ENCODE data around the gene HMX2.

DNA sequence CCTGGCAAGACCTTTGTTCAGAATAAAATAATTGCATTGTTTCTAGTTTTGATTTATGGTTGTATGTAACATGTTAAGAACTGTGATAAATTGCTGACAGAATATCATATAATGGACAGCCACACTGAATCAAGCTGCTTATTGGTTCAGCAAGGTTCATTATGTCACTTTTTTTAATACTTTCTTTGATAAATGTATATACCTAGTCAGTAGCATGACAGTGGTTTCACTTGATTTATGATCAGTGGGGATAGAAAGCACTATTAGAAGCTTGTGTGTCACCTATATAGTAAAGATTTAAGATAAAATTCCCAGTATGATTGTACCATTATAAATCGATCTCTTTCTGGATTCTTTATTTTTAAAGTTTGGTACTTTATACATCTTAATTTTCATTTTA is 10.7 kb downstream of the HMX2 start:
- TF ChIP-seq, protein P1, sequence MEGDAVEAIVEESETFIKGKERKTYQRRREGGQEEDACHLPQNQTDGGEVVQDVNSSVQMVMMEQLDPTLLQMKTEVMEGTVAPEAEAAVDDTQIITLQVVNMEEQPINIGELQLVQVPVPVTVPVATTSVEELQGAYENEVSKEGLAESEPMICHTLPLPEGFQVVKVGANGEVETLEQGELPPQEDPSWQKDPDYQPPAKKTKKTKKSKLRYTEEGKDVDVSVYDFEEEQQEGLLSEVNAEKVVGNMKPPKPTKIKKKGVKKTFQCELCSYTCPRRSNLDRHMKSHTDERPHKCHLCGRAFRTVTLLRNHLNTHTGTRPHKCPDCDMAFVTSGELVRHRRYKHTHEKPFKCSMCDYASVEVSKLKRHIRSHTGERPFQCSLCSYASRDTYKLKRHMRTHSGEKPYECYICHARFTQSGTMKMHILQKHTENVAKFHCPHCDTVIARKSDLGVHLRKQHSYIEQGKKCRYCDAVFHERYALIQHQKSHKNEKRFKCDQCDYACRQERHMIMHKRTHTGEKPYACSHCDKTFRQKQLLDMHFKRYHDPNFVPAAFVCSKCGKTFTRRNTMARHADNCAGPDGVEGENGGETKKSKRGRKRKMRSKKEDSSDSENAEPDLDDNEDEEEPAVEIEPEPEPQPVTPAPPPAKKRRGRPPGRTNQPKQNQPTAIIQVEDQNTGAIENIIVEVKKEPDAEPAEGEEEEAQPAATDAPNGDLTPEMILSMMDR (conservative IDR thresholded peaks at IDR 0.05 in 1 of 2, IDR thresholded peaks at IDR 0.05 in 1 of 2; ENCODE audit: low read depth in 1 of 2, low read length in 2 of 2): no peak
- TF ChIP-seq EZH2 (IDR thresholded peaks at IDR 0.05; ENCODE audit: low read length, missing control alignments): no peak

Data from fibroblast of lung (primary cell).